DOHH2 (cell line): Measurements from ENCODE around the gene ABRACL.

Experiments
- H3F3A ChIP-seq: fragments of 200-600 bp; sonication (generic), shearing (Covaris generic); 2 replicates; pipeline ENCODE4 v1.6.0; 2016; ENCODE audit warnings: antibody characterized with exemption, mild to moderate bottlenecking; ENCODE audit not compliant: control insufficient read depth, insufficient read depth
- H3K27ac ChIP-seq: fragments of 200-600 bp; sonication (generic); 2 replicates; pipeline ENCODE4 v1.5.1; 2014; ENCODE audit warnings: low read depth, mild to moderate bottlenecking, low read length, moderate library complexity
- H3K27me3 ChIP-seq: fragments of 200-600 bp; sonication (generic); 2 replicates; pipeline ENCODE4 v1.6.1; 2014; ENCODE audit warnings: mild to moderate bottlenecking, low read length, mixed read lengths; ENCODE audit not compliant: control insufficient read depth
- H3K36me3 ChIP-seq: fragments of 200-600 bp; sonication (generic); 2 replicates; pipeline ENCODE4 v1.6.1; 2014; ENCODE audit warnings: mild to moderate bottlenecking, low read length, moderate library complexity, mixed read lengths; ENCODE audit not compliant: control insufficient read depth
- H3K4me1 ChIP-seq: fragments of 200-600 bp; sonication (generic); 2 replicates; pipeline ENCODE4 v1.6.1; 2014; ENCODE audit warnings: mild to moderate bottlenecking, low read length, mixed read lengths; ENCODE audit not compliant: control insufficient read depth
- H3K4me2 ChIP-seq: fragments of 200-600 bp; sonication (generic); 2 replicates; pipeline ENCODE4 v1.6.0; 2014; ENCODE audit warnings: mild to moderate bottlenecking, low read length, moderate library complexity
- H3K4me3 ChIP-seq: fragments of 200-600 bp; sonication (generic); 2 replicates; pipeline ENCODE4 v1.5.1; 2014; ENCODE audit warnings: mild to moderate bottlenecking, low read length, mixed read lengths
- H3K79me2 ChIP-seq: fragments of 200-600 bp; sonication (generic); 2 replicates; pipeline ENCODE4 v1.6.1; 2014; ENCODE audit warnings: mild to moderate bottlenecking, low read length, mixed read lengths; ENCODE audit not compliant: control insufficient read depth
- H3K9me2 ChIP-seq: fragments of 200-600 bp; sonication (generic); replicated peaks from 2 replicates; pipeline ENCODE4 v1.6.1; 2014; ENCODE audit warnings: mild to moderate bottlenecking, low read length, mixed read lengths; ENCODE audit not compliant: control insufficient read depth
- H3K9me3 ChIP-seq: fragments of 200-600 bp; sonication (generic); 2 replicates; pipeline ENCODE4 v1.6.1; 2014; ENCODE audit warnings: antibody characterized with exemption, low read length, mixed read lengths; ENCODE audit not compliant: control insufficient read depth, insufficient read depth
- H4K20me1 ChIP-seq: fragments of 200-600 bp; sonication (generic); 2 replicates; pipeline ENCODE4 v1.6.0; 2014; ENCODE audit warnings: low read depth, mild to moderate bottlenecking, antibody characterized with exemption, low read length, moderate library complexity; ENCODE audit not compliant: control insufficient read depth, insufficient read depth
- CTCF ChIP-seq: fragments of 200-600 bp; sonication (generic); IDR thresholded peaks from one replicate; pipeline ENCODE4 v1.5.1; 2014; ENCODE audit warnings: antibody characterized with exemption, mild to moderate bottlenecking, low read depth, low read length; ENCODE audit not compliant: poor library complexity, severe bottlenecking
- EZH2phosphoT487 ChIP-seq: fragments of 200-600 bp; sonication (generic); IDR thresholded peaks from 2 replicates; pipeline ENCODE4 v1.6.1; 2017; ENCODE audit warnings: borderline replicate concordance, mild to moderate bottlenecking, antibody characterized with exemption, low read length, moderate library complexity, mixed read lengths

ABRACL gene

DNA sequence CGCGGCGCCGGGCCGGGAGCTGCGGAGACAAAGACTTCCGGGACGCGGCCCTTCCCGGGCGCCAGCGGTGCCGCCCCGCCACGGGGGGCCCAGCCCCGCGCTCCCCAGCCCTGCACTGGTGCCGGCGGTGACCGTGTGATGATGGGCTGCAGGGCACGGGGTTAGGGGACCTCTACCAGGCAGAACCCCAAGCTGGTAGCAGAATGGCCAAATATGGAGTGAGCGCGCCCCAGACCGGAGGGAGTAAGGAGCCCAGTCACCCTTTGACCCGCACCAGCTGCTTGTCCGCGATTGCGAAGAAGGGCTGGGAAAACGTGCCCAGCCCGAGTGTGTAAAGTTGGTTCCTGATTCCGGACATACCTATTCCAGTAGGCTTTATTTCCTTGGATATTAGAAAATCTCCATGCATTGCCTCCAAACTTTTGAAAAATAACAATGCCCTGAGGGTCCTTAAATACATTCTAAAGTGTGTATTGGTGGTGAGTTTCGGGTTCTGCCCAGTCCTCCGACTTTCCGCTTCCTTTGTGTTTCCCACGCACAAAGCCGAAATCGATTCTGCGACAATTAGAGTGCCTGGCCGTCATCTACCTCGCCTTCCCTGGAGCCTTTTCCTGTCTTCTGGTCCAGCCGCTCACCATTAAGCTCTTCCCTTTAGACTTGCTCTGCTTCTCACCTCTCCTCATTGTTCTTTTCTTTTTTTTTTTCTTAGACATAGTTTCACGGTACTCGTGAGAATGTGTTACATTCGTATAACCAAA lies 1.1 kb downstream of the ABRACL start:
- Histone ChIP-seq H3K9me2 (no peaks in the 10 kb centered on the region), H3K27me3 (peaks cover 8% of the 10 kb centered on the region; the same call in 1 of the 2 replicates), H3K36me3 (peaks cover 9% of the 10 kb centered on the region), H3K79me2 (peaks cover 40% of the 10 kb centered on the region), H4K20me1 (peaks cover 21% of the 10 kb centered on the region), H3K4me1 (peaks cover 33% of the 10 kb centered on the region), H3K4me2 (peak overlapping the region; percentile 98), H3F3A (peaks cover 16% of the 10 kb centered on the region), H3K4me3 (peak overlapping the region; percentile 96), H3K9me3 (no peaks in the 10 kb centered on the region), H3K27ac (peak overlapping the region; percentile 52)
- TF ChIP-seq EZH2phosphoT487 (no peak), CTCF (no peak)

DNA sequence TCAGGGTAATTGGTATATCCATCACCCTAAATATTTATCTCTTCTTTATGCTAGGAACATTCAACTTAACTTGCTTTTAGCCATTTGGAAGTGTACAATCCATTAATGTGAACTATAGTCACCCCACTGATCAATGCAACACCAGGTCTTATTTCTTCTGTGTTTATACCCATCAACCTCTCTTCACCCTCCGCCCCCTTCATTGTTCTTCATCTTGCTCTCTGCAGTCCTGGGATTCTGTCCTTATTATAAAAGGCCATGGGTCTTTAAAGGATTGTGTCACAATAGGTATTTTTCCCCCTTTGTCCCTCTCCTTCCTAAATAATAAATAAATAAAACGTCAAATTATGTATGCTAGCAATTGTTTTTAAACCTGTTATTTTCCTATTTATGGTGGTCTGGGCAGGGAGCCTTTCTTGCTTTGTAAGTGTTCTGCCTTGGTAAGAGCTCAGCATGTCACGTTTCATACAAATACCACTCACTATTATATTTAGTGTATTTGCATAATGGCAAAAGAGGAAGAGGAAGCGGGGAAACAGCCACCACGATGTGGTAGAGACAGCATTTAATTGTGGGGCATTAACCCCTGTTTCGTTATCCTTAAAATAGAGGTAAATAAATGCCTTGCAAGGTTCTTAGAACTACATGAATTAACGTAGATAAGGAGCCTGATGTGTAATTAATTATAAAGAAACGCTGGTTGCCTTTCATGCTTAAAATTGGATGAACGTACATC lies 1.9 kb downstream of the ABRACL start:
- peaks cover 21% of the 10 kb centered on the region for H4K20me1 ChIP-seq
- peak overlapping the region; percentile 52 for H3K27ac ChIP-seq
- peak overlapping the region; percentile 96 for H3K4me3 ChIP-seq

DNA sequence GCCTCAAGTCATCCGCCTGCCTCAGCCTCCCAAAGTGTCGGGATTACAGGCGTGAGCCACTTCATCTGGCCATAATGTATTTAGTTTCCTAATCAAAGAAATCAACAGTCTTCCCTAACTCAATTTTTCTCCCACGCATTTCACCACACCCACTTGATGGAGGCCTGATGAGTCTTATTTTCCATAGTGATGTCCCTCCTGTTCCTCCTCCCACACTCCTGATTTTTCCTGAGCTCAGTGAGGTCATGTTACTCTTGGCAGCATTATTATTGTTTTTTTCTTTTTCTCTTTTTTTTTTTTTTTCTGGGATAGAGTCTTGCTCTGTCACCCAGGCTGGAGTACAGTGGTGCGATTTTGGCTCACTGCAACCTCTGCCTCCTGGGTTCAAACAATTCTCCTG lies 8.9 kb downstream of the ABRACL start:
- Histone ChIP-seq H3F3A (no peaks in the 10 kb centered on the region), H3K4me2 (no peak overlapping the region), H3K9me3 (no peaks in the 10 kb centered on the region), H3K4me1 (no peaks in the 10 kb centered on the region), H3K27me3 (no peaks in the 10 kb centered on the region), H3K9me2 (no peaks in the 10 kb centered on the region), H3K36me3 (peaks cover 30% of the 10 kb centered on the region), H3K4me3 (no peak overlapping the region), H3K79me2 (peaks cover 11% of the 10 kb centered on the region), H4K20me1 (peaks cover 9% of the 10 kb centered on the region), H3K27ac (no peak overlapping the region)
- TF ChIP-seq CTCF (no peak), EZH2phosphoT487 (no peak)

More for the DNA sequence above, 1.9 kb downstream of the ABRACL start:
- peak overlapping the region; percentile 98 for H3K4me2 ChIP-seq
- peaks cover 16% of the 10 kb centered on the region for H3K36me3 ChIP-seq
- peaks cover 8% of the 10 kb centered on the region; the same call in 1 of the 2 replicates for H3K27me3 ChIP-seq
- H3F3A ChIP-seq, result peaks cover 16% of the 10 kb centered on the region
- H3K4me1 ChIP-seq, result peaks cover 33% of the 10 kb centered on the region
- TF ChIP-seq CTCF (no peak), EZH2phosphoT487 (no peak)
- H3K79me2 ChIP-seq, result peaks cover 40% of the 10 kb centered on the region
- H3K9me3 ChIP-seq, result no peaks in the 10 kb centered on the region
- H3K9me2 ChIP-seq, result no peaks in the 10 kb centered on the region
